Measurements from ENCODE around the gene CREBL2. TPM values are rescaled to one million over a fixed set of nuclear protein-coding genes. Genes with fewer than 3 reads are reported as not detected.
"Not testable (repeated sequence)": the region's sequence is repeated elsewhere in the genome, so short reads cannot be mapped to it uniquely, and the experiment has no call there.

Gene CREBL2
- total RNA-seq, 4 donors from 2014 or later, result 31.0 to 45.6 (median 41.2) TPM

DNA sequence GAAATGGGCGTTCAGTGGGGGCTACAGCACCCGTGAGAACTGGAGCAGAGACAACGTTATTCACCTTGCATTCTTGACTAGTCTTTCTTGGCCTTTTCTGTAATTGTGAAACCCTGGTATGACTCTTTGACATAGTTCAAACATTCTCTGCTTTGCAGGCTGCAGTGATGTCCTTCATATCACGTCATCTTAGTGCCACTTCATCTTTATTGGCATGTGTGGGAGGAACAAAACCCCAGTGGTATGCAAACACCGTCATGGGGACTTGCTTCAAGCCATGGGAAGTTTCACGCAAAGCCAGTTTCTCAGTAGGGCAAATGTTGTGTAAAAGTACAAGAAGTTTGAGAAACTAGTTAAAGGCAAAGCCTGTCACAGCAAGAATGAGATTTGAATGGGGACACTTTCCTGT is 28.8 kb upstream of the CREBL2 start:
- TF ChIP-seq POLR2A (IDR thresholded peaks at IDR 0.05) (no peak), POLR2AphosphoS5 (IDR thresholded peaks at IDR 0.05) (no peak), EP300 (IDR thresholded peaks at IDR 0.05) (no peak)
- TF ChIP-seq, protein P1, sequence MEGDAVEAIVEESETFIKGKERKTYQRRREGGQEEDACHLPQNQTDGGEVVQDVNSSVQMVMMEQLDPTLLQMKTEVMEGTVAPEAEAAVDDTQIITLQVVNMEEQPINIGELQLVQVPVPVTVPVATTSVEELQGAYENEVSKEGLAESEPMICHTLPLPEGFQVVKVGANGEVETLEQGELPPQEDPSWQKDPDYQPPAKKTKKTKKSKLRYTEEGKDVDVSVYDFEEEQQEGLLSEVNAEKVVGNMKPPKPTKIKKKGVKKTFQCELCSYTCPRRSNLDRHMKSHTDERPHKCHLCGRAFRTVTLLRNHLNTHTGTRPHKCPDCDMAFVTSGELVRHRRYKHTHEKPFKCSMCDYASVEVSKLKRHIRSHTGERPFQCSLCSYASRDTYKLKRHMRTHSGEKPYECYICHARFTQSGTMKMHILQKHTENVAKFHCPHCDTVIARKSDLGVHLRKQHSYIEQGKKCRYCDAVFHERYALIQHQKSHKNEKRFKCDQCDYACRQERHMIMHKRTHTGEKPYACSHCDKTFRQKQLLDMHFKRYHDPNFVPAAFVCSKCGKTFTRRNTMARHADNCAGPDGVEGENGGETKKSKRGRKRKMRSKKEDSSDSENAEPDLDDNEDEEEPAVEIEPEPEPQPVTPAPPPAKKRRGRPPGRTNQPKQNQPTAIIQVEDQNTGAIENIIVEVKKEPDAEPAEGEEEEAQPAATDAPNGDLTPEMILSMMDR (IDR thresholded peaks at IDR 0.05), result no peak
- Histone ChIP-seq H3K4me3 (no peak overlapping the region), H3K4me1 (peaks cover 25% of the 10 kb centered on the region), H3K27ac (no peak overlapping the region), H3K36me3 (no peaks in the 10 kb centered on the region), H3K9me3 (no peaks in the 10 kb centered on the region), H3K27me3 (no peaks in the 10 kb centered on the region)
- DNase-seq (ENCODE audit: low spot score in 2 of 2), result no peak
- 70% methylated on average over 6 of the region's 6 CpGs for WGBS

DNA sequence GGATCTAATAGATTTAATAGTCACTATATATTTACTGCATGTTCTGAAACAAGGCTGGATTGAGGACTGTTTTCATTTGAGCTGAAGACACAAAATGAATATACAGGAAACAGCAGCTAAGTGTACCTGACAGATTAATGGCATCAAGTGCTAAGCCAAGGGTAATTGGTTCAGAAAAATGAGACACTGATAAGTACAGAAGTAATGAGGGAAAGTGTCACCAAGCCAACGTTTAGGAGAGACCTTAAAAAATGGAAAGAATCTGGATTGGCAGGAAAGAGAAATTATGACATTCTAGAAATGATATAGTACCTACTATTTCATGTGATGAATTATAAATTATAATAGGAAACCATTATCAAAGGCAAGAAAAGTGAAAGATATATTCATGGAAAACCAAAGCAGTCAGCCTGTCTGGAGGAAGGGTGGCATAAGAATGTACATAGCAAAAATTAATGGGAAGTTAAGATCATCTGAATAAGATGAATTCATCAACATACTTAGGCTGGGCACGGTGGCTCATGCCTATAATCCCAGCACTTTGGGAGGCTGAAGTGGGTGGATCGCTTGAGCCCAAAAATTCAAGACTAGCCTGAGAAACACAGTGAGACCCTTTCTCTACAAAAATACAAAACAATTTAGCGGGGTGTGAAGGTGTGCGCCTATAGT is 28.0 kb upstream of the CREBL2 start:
- Histone ChIP-seq H3K36me3 (no peaks in the 10 kb centered on the region), H3K4me3 (no peak overlapping the region), H3K27me3 (no peaks in the 10 kb centered on the region), H3K4me1 (peaks cover 29% of the 10 kb centered on the region), H3K27ac (no peak overlapping the region), H3K9me3 (no peaks in the 10 kb centered on the region)
- DNase-seq (ENCODE audit: low spot score in 2 of 2), result no peak
- WGBS, result 77% methylated on average over 5 of the region's 5 CpGs
- TF ChIP-seq, protein P1 (IDR thresholded peaks at IDR 0.05), result no peak
- TF ChIP-seq POLR2A (IDR thresholded peaks at IDR 0.05), result no peak
- TF ChIP-seq EP300 (IDR thresholded peaks at IDR 0.05), result no peak
- TF ChIP-seq POLR2AphosphoS5 (IDR thresholded peaks at IDR 0.05), result no peak

DNA sequence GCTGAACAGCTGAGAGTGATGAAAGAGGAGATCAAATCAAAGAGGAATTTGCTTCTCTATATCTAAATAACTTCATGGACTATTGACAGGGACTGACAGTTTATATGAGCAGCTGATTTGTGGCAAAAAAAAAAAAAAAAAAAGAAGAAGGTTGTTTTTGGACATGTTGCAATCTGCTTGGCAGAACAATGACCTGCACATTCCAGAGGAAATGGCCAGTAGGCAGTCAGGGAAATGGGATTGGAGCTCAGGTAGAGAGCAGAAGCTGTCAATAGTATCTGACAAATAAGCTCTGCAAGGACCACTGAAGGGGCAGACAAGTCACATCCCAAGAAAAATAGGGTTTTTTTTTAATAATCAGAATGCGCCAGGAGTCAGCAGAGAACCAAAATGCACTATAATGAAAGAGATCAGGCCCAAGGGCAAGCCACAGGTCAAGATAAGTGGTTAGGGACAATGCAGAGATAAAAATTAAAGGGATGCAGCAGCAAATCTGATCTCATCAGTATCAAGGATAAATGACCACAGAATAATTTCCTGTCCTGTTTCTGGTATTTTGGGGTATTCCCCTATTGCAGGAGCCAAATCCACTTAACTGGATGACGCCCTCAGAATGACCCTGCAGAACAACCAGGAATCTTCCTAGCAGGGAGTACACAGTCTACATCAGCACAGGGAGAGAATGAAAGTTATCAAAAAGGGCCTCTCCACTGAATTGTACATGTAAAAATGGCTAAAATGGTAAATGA is 26.4 kb upstream of the CREBL2 start:
- Histone ChIP-seq H3K4me3 (no peak overlapping the region), H3K27ac (no peak overlapping the region), H3K4me1 (peaks cover 29% of the 10 kb centered on the region), H3K36me3 (no peaks in the 10 kb centered on the region), H3K27me3 (no peaks in the 10 kb centered on the region), H3K9me3 (no peaks in the 10 kb centered on the region)
- TF ChIP-seq EP300 (IDR thresholded peaks at IDR 0.05) (no peak), POLR2A (IDR thresholded peaks at IDR 0.05) (no peak), POLR2AphosphoS5 (IDR thresholded peaks at IDR 0.05) (no peak)
- TF ChIP-seq, protein P1 (IDR thresholded peaks at IDR 0.05), result no peak
- no peak for DNase-seq (ENCODE audit: low spot score in 2 of 2)
- WGBS, result 76% methylated on average over 2 of the region's 2 CpGs

DNA sequence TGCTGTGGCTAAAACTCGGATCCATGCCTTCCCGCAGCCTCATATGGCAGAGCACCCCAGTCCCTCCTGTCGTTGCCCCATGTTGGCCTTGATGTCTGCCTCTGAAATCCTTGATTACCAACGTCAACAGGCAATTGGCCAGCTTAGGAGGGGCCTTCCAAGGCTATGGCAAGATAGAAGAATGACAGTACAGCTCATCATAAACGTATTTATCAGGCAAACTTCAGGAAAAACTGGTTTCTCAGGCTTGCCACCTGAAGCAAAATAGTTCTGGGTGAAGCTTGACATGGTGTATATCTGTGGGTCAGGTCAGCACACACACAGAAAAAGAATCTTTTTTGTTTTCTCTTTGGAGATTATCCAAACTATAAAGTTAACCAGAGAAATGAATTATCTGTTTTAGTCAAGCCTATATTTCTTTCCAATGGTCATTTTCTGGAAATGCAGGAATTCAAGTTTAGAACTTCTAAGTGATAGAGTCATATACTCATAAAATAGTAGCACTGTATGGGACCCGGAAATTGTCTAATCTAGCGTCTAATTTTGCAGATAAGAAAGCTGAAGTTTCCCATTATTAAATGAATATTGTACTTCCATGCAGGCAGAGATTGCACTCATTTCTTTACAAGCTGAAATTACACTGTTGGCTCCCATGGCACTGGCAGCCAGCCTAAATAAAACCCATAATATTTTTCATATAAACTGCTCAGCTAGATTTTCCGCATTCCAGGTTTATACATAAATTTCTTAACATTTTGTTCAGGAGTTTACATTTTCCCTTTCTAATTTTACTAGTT is 24.6 kb upstream of the CREBL2 start:
- 50% methylated on average over 8 of the region's 8 CpGs for WGBS
- peaks cover 29% of the 10 kb centered on the region for H3K4me1 ChIP-seq
- H3K9me3 ChIP-seq, result no peaks in the 10 kb centered on the region
- H3K36me3 ChIP-seq, result no peaks in the 10 kb centered on the region
- TF ChIP-seq EP300 (IDR thresholded peaks at IDR 0.05), result no peak
- TF ChIP-seq POLR2AphosphoS5 (IDR thresholded peaks at IDR 0.05), result no peak
- TF ChIP-seq POLR2A (IDR thresholded peaks at IDR 0.05), result no peak
- TF ChIP-seq, protein P1 (IDR thresholded peaks at IDR 0.05), result no peak
- H3K4me3 ChIP-seq, result no peak overlapping the region
- DNase-seq (ENCODE audit: low spot score in 2 of 2), result no peak
- H3K27ac ChIP-seq, result peak overlapping the region; percentile 39
- no peaks in the 10 kb centered on the region for H3K27me3 ChIP-seq

DNA sequence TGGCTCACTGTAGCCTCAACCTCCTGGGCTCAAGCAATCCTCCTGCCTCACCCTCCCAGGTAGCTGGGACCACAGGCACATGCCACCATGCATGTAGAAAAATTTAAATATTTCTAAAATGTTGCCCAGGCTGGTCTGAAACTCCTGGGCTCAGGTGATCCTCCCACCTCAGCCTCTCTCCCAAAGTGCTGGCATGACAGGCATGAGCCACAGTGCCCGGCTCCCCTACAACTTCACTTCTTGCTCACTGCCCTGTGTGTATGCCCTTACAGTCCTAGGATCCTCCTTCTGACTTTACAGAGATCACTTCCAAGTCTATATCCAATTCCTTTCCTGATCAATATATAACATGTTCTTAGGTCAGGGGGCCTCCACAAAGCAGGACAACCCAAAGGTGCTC is 23.8 kb upstream of the CREBL2 start:
- Histone ChIP-seq H3K4me3 (no peak overlapping the region), H3K36me3 (no peaks in the 10 kb centered on the region), H3K27ac (no peak overlapping the region), H3K27me3 (no peaks in the 10 kb centered on the region), H3K4me1 (peaks cover 29% of the 10 kb centered on the region), H3K9me3 (no peaks in the 10 kb centered on the region)
- 89% methylated on average over 1 of the region's 1 CpG for WGBS
- TF ChIP-seq, protein P1 (IDR thresholded peaks at IDR 0.05), result no peak
- no peak for TF ChIP-seq POLR2AphosphoS5 (IDR thresholded peaks at IDR 0.05)
- no peak for TF ChIP-seq EP300 (IDR thresholded peaks at IDR 0.05)
- no peak for TF ChIP-seq POLR2A (IDR thresholded peaks at IDR 0.05)
- no peak for DNase-seq (ENCODE audit: low spot score in 2 of 2)

DNA sequence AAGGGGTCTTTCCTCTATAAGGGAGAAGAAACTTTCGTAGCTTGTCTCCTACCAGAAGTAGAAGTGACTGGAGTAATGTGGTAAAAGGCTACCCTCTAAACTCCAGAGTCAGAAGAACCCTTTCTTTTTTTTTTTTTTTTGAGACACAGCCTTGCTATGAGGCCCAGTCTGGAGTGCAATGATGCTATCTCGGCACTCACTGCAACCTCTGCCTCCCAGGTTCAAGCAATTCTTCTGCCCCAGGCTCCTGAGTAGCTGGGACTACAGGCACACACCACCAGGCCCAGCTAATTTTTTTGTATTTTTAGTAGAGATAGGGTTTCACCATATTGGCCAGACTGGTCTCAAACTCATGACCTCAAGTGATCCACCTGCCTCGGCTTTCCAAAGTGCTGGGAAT is 23.2 kb upstream of the CREBL2 start:
- H3K4me1 ChIP-seq, result peaks cover 29% of the 10 kb centered on the region
- H3K36me3 ChIP-seq; H3K27ac ChIP-seq; H3K27me3 ChIP-seq; H3K9me3 ChIP-seq; DNase-seq (ENCODE audit: low spot score in 2 of 2); H3K4me3 ChIP-seq: not testable (repeated sequence)
- 83% methylated on average over 3 of the region's 3 CpGs for WGBS
